HEK293T (cell line): ENCODE measurements around the gene SMAD3.

Experiments
- FOXM1 ChIP-seq: fragments of 450-650 bp; IDR thresholded peaks from 2 replicates; pipeline ENCODE4 v1.6.1; 2017; ENCODE audit warnings: mild to moderate bottlenecking, borderline replicate concordance
- L3MBTL2 ChIP-seq: fragments of 450-650 bp; conservative IDR thresholded peaks from 2 replicates; pipeline ENCODE4 v1.6.1; 2016; ENCODE audit warnings: mild to moderate bottlenecking
- SUZ12 ChIP-seq: fragments of 450-650 bp; IDR thresholded peaks from 2 replicates; pipeline ENCODE4 v1.6.1; 2016; ENCODE audit warnings: mild to moderate bottlenecking
- TARDBP ChIP-seq: fragments of 450-650 bp; IDR thresholded peaks from 2 replicates; pipeline ENCODE4 v1.6.1; 2016
- TF ChIP-seq, protein P1 (sequence below): fragments of 450-650 bp; IDR thresholded peaks from 2 replicates; pipeline ENCODE4 v1.6.1; 2016

- TF ChIP-seq, protein P1, sequence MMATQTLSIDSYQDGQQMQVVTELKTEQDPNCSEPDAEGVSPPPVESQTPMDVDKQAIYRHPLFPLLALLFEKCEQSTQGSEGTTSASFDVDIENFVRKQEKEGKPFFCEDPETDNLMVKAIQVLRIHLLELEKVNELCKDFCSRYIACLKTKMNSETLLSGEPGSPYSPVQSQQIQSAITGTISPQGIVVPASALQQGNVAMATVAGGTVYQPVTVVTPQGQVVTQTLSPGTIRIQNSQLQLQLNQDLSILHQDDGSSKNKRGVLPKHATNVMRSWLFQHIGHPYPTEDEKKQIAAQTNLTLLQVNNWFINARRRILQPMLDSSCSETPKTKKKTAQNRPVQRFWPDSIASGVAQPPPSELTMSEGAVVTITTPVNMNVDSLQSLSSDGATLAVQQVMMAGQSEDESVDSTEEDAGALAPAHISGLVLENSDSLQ = no peak
- no peak for TF ChIP-seq L3MBTL2
- TF ChIP-seq SUZ12 = no peak
- TF ChIP-seq TARDBP = no peak
- TF ChIP-seq FOXM1 = no peak
Observed at GRCh38 chr15:67196672-67197363, 131.4 kb downstream of the SMAD3 start.
